HepG2 (cell line): ENCODE results near the gene ARVCF.

ENCODE experiments used
- ARHGAP35 ChIP-seq: sonication (generic); formaldehyde crosslinking; IDR thresholded peaks from 2 replicates; pipeline ENCODE4 v1.9.0; 2022; ENCODE audit warnings: mild to moderate bottlenecking, inconsistent platforms, moderate library complexity, missing genetic modification reagents, borderline replicate concordance
- HOXA5 ChIP-seq: sonication (generic); formaldehyde crosslinking; IDR thresholded peaks from 2 replicates; pipeline ENCODE4 v1.4.0; 2020; ENCODE audit warnings: missing genetic modification reagents
- KDM1A ChIP-seq: IDR thresholded peaks from 2 replicates; pipeline ENCODE4 v1.6.1; 2016; ENCODE audit warnings: missing compliant biosample characterization
- POLR2A ChIP-seq, 2 experiments: IDR thresholded peaks; 2 replicates each; pipeline ENCODE4 v1.6.1; 2011; ENCODE audit warnings: low read depth in 2 of 2, low read length in 2 of 2, mild to moderate bottlenecking in 1 of 2, moderate library complexity in 1 of 2; ENCODE audit not compliant: insufficient read depth in 1 of 2
- SP1 ChIP-seq, 2 experiments: fragments of 450-650 bp in 1 of 2; sonication (generic) in 1 of 2; formaldehyde crosslinking in 1 of 2; IDR thresholded peaks; 2 replicates each; pipeline versions ENCODE4 v1.4.0 to v1.6.1; 2016 to 2020; ENCODE audit warnings: missing genetic modification reagents in 1 of 2
- ZNF24 ChIP-seq: fragments of 450-650 bp; IDR thresholded peaks from 2 replicates; pipeline ENCODE4 v1.6.1; 2017; ENCODE audit warnings: antibody characterized with exemption, mild to moderate bottlenecking
- ZNF431 ChIP-seq: sonication (generic); formaldehyde crosslinking; IDR thresholded peaks from 2 replicates; pipeline ENCODE4 v1.9.0; 2022; ENCODE audit warnings: missing genetic modification reagents, low read depth, mild to moderate bottlenecking, borderline replicate concordance
- ZNF891 ChIP-seq: sonication (generic); formaldehyde crosslinking; IDR thresholded peaks from 2 replicates; pipeline ENCODE4 v1.5.0; 2020; ENCODE audit warnings: mild to moderate bottlenecking, missing genetic modification reagents
- ZSCAN21 ChIP-seq: sonication (generic); formaldehyde crosslinking; IDR thresholded peaks from 2 replicates; pipeline ENCODE4 v1.8.0; 2022; ENCODE audit warnings: mild to moderate bottlenecking, missing genetic modification reagents, moderate library complexity, borderline replicate concordance
- ZZZ3 ChIP-seq: sonication (generic); formaldehyde crosslinking; IDR thresholded peaks from 2 replicates; pipeline ENCODE4 v1.4.0; 2020; ENCODE audit warnings: missing genetic modification reagents, mild to moderate bottlenecking, borderline replicate concordance
- TF ChIP-seq, protein P1 (sequence below): sonication (generic); formaldehyde crosslinking; IDR thresholded peaks from 2 replicates; pipeline ENCODE4 v1.5.0; 2020; ENCODE audit warnings: mild to moderate bottlenecking, missing genetic modification reagents, moderate library complexity
- TF ChIP-seq, protein P2 (sequence below): sonication (generic); formaldehyde crosslinking; conservative IDR thresholded peaks from 2 replicates; pipeline ENCODE4 v1.8.0; 2022; ENCODE audit warnings: low read depth, missing genetic modification reagents
- TF ChIP-seq, protein P3 (sequence below): sonication (generic); formaldehyde crosslinking; IDR thresholded peaks from 2 replicates; pipeline ENCODE4 v1.4.0; 2020; ENCODE audit warnings: missing genetic modification reagents, borderline replicate concordance
- TF ChIP-seq, protein P4 (sequence below): sonication (generic); formaldehyde crosslinking; IDR thresholded peaks from 2 replicates; pipeline ENCODE4 v1.5.1; 2020; ENCODE audit warnings: missing genetic modification reagents, mild to moderate bottlenecking, borderline replicate concordance

DNA sequence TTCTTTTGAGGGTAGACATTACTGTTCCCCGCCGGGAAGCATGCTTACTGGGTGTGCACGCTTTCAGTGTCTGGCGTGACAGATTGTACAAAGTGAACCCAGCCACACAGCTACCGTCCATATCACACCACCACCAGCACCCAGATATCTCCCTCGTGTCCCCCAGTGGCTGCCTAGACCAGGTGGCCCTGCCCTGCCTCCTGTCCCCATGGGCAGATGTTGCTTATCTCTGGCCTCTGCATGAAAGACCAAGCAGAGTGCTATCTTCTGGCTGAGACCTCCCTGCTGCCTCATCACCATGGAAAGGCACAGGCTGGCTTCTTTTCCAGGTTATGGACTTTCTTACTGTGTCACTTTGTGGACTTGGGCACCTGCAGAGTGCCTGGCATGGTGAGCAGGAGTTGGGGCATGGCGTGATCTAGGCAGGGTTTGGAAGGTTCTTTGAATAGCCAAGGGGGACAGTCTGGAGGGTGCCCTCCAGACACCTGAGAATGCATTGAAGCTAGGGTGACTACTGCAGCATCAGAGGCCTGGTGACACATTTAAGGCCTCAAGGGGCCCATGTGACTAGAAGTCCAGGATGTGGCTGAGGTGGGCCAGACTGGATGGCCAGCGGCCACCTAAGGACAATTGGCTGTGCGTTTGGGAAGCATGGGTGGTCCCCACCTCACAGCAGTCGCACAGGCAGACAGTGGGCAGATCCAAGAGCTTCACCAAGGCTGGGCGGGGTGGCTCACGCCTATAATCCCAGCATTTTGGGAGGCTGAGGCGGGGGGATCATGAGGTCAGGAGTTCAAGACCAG lies 9.0 kb upstream of the ARVCF start:
- TF ChIP-seq, protein P1, sequence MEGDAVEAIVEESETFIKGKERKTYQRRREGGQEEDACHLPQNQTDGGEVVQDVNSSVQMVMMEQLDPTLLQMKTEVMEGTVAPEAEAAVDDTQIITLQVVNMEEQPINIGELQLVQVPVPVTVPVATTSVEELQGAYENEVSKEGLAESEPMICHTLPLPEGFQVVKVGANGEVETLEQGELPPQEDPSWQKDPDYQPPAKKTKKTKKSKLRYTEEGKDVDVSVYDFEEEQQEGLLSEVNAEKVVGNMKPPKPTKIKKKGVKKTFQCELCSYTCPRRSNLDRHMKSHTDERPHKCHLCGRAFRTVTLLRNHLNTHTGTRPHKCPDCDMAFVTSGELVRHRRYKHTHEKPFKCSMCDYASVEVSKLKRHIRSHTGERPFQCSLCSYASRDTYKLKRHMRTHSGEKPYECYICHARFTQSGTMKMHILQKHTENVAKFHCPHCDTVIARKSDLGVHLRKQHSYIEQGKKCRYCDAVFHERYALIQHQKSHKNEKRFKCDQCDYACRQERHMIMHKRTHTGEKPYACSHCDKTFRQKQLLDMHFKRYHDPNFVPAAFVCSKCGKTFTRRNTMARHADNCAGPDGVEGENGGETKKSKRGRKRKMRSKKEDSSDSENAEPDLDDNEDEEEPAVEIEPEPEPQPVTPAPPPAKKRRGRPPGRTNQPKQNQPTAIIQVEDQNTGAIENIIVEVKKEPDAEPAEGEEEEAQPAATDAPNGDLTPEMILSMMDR (CRISPR knock-in tag), result no peak
- TF ChIP-seq ARHGAP35 (CRISPR knock-in tag) (no peak), KDM1A (CRISPR knock-in tag) (no peak), ZSCAN21 (no peak), HOXA5 (CRISPR knock-in tag) (no peak), SP1 (IDR thresholded peaks at IDR 0.05) (no peak), SP1 (CRISPR knock-in tag; IDR thresholded peaks at IDR 0.05) (no peak), ZZZ3 (CRISPR knock-in tag) (no peak), ZNF24 (no peak), ZNF891 (CRISPR knock-in tag) (no peak), ZNF431 (CRISPR knock-in tag) (no peak), POLR2A (IDR thresholded peaks at IDR 0.05; ENCODE audit: insufficient read depth in 1 of 2, low read depth in 2 of 2, low read length in 2 of 2) (no peak)
- TF ChIP-seq, protein P2, sequence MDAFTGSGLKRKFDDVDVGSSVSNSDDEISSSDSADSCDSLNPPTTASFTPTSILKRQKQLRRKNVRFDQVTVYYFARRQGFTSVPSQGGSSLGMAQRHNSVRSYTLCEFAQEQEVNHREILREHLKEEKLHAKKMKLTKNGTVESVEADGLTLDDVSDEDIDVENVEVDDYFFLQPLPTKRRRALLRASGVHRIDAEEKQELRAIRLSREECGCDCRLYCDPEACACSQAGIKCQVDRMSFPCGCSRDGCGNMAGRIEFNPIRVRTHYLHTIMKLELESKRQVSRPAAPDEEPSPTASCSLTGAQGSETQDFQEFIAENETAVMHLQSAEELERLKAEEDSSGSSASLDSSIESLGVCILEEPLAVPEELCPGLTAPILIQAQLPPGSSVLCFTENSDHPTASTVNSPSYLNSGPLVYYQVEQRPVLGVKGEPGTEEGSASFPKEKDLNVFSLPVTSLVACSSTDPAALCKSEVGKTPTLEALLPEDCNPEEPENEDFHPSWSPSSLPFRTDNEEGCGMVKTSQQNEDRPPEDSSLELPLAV, result no peak
- TF ChIP-seq, protein P3, sequence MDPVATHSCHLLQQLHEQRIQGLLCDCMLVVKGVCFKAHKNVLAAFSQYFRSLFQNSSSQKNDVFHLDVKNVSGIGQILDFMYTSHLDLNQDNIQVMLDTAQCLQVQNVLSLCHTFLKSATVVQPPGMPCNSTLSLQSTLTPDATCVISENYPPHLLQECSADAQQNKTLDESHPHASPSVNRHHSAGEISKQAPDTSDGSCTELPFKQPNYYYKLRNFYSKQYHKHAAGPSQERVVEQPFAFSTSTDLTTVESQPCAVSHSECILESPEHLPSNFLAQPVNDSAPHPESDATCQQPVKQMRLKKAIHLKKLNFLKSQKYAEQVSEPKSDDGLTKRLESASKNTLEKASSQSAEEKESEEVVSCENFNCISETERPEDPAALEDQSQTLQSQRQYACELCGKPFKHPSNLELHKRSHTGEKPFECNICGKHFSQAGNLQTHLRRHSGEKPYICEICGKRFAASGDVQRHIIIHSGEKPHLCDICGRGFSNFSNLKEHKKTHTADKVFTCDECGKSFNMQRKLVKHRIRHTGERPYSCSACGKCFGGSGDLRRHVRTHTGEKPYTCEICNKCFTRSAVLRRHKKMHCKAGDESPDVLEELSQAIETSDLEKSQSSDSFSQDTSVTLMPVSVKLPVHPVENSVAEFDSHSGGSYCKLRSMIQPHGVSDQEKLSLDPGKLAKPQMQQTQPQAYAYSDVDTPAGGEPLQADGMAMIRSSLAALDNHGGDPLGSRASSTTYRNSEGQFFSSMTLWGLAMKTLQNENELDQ (CRISPR knock-in tag), result no peak
- TF ChIP-seq, protein P4, sequence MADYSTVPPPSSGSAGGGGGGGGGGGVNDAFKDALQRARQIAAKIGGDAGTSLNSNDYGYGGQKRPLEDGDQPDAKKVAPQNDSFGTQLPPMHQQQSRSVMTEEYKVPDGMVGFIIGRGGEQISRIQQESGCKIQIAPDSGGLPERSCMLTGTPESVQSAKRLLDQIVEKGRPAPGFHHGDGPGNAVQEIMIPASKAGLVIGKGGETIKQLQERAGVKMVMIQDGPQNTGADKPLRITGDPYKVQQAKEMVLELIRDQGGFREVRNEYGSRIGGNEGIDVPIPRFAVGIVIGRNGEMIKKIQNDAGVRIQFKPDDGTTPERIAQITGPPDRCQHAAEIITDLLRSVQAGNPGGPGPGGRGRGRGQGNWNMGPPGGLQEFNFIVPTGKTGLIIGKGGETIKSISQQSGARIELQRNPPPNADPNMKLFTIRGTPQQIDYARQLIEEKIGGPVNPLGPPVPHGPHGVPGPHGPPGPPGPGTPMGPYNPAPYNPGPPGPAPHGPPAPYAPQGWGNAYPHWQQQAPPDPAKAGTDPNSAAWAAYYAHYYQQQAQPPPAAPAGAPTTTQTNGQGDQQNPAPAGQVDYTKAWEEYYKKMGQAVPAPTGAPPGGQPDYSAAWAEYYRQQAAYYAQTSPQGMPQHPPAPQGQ (CRISPR knock-in tag), result no peak
